NCI-H146 treated with DMSO at 0.1 percent for 48 hours (cell line): ENCODE results near the gene SIL1.
"Not testable (repeated sequence)": the region's sequence is repeated elsewhere in the genome, so short reads cannot be mapped to it uniquely, and the experiment has no call there.

Experiments
- DNase-seq: peaks from one replicate; lab custom pipeline; 2025; ENCODE audit not compliant: unreplicated experiment; lab: John Stamatoyannopoulos, UW

SIL1 gene

DNA sequence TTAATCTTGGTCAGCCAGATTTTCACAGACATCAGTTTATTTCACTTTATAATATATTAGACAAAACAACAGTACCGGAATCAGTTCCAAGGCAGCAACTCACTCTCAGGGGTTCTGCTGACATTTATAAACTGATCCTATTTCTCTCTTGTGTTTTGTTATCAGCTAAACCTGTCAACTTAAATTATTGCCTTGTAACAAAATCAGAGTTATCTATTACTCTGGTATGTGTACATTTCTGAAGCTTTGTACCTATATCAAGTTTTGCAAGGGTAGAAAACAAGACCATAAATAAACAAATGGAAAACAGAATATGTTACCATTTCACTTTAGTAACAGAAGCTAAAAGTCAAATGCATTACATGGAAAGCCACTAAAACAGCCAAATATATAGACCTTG, 122.1 kb downstream of the SIL1 start:
- no peak for DNase-seq

DNA sequence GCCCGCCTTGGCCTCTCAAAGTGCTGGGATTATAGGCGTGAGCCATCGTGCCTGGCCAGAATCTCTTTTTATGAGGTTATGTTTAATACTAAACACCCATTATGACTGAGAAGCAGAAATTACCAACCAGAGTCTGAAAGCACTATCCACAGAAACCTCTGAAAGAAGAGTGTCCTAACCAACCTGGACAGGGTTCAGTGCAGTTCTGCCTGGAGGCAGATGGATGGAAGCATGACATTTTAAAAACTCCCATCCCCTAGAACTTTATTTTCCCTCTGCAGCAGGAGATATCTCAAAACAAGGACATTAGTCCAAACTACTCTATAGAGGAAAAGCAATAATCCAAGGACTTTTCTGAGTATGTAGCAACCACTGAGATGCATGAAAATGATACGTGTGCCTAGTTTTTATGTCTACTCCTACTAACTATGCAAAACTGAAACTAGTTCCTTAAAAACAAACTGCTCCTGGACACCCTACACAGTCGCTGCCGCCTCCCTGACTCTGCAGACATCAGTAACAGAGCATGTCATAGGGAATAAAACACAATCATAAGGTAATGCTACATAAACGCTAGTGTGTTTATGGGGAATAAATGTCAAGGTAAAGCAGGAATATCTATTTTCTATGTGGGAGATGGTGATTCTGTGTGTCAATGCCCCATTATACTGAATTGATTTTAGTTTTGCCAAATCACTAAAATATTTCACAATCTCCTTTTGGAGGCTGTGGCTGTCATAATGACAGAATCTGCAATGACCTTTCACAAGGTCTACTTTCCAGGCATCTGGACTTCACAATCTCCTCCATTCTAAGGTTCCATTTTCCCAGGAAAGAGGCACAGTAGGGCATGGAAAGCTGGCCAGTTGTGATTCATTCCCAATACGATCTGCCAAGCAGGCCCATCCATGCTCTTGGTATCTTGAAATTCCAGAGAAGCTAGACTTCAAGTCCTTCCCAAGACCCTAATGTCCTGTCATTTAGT, 122.8 kb downstream of the SIL1 start:
- no peak for DNase-seq

DNA sequence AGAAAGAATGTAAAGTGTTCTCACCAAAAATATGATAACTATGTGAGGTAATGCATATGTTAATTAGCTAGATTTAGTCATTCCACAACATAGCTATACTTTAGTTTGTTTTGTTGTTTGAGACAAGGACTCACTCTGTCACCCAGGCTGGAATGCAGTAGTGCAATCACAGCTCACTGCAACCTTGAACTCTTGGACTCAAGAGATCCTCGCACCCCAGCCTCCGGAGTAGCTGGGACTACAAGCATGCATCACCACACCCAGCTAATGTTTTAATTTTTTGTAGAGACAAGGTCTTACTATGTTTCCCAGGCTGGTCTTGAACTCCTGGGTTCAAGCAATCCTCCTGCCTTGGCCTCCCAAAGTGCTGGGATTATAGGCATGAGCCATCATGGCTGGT, 124.2 kb downstream of the SIL1 start:
- DNase-seq: not testable (repeated sequence)

DNA sequence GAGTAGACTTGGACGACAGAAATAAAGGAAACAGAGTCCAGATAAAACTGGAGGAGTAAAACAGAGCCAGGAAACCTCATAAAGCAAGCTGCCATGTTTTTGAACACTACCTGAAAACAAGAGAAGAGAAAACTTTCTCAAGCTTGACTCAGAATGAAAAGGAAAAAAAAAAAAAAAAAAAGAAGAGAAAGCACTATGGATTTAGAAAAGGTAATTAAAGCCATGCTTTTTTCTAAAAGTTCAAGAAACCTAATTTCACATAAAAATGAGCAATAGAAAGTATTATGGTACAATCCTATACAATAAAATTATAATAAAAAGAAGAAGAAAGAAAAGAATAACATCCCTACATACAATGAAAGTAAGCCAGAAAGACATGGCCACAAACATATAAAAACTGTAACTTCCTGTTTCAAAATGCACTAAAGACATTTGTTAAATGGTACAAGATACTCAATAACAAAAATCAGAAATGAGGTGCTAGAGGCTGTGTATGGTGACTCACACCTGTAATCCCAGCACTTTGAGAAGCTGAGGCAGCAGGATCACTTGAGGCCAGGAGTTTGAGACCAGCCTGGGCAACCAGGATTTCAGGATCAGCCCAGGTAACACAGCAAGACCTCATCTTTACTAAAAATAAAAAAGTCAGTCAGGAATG, 129.5 kb downstream of the SIL1 start:
- DNase-seq: no peak

DNA sequence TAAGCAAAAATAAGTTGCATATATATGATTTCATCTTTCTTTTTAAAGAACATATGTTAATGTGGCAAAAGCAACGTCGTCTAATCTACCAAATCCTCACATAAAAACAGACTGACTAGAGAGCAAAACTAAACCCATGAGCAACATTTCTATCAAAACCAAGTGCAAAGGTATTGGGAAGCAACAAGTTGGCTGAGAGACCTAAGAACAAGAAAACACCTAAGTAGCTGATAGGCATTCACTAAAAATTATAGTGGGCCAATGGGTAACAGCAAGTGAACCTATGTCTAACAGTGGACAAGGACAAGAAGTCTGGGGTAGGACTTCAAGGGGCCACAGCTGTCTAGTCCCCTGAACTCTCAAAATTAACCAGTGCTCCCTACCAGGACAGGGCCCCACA, 130.1 kb downstream of the SIL1 start:
- DNase-seq: no peak

DNA sequence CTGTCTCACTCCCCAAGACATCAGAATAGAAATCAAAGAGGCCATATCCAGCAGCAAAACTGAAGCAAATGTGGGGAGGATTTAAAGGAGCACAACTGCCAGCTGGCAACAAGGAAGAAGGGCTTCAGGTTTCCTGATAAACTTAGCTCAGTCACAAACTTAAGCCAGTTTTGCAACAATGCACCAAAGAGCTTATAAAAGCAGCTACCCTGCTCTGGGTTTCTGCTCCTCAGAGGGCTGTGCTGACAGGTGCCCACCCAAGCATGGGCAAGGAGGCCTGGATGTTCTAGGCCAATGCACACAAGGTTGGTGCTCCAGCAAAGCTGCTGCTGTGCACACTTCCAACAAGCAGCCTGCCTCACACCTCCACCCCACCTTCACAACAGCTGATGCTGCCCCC, 132.9 kb downstream of the SIL1 start:
- no peak for DNase-seq

DNA sequence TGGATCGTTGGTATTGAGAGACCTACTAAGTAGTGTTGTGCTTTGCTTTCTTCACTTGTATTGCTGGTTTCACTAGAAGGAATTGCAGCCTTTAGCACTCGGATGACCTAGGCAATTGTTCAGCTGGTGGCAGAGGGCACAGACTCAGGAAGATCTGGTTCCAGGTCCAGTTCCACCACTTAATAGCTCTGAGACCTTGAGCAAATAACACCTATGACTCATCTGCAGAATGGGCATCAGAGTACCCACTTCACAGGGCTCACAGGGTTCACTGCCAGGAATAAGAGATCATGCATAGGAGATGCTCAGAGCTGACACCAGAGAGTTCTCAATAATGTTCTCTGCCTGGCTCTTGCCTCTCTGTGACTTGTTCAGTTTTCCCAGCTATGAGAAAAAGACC, 133.6 kb downstream of the SIL1 start:
- DNase-seq: no peak

DNA sequence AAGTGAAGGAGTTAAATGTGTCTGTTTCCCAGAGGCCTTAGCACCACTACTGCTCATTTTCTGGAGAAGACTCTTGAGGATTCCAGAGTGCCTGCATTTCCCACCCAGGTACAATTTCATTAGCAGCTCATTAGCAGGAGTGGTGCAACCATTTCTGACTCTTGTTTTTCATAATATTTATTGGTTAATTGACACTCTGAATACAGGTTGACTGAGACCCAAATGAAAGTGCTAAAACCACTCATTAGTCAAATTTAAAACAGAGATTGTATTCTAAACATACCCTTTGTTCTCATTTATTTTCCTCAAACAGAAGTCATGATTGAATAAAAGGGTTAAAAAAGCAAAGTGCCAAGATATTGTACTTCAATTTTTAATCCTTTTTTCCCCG, 134.5 kb downstream of the SIL1 start:
- DNase-seq: no peak

DNA sequence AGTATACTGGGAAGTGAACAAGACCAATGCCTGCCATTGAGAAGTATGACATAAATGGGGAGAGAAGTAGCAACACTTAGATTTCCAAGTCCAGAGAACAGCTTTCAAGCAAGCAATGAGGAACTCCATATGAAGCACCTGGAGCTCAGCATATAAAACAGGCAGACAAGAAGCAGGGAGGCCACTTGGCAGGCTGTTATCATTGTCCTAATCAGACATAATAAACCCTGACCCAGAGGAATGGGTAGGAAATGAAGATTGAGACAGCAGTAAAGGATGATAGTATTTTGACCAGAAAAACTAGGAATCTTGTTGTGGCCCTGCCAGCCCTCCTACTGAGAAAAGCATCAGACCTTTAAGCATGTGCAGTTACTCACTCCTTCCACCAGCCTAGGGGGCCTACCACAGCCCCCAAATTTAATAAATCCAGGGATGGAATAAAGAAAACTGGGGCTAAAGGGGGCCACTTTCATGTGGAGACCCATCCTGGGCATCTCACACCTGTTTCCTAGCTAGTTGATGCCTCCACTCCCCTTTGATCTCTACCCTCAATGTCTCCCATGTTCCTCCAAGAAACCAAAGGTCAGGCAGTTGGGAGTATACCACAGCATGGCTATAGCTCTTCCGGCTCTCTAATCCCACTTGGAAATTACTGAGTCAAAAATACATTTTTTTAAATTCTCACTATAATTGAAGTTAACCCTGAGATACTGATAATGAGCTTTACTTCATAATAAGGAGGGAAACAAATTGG, 135.1 kb downstream of the SIL1 start:
- DNase-seq: no peak

DNA sequence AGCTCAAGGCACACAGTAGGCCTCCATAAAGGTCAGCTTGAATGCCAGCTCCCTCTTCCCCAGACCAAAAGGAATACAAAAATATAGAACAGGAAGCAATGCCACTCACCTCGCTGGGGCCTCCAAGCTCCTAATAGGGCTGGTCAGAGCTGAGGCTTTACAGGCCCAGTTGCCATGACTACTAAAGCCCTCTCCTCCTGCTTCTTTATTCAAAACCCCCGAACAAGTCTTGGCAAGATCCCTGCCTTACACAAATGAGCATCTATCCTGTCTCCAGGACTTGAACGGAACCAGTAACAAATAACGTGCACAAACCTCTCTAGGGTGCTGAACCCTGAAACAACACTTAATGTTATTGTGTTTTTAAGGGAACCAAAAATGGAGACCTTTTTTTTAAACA, 136.3 kb downstream of the SIL1 start:
- DNase-seq: peak; percentile 47

DNA sequence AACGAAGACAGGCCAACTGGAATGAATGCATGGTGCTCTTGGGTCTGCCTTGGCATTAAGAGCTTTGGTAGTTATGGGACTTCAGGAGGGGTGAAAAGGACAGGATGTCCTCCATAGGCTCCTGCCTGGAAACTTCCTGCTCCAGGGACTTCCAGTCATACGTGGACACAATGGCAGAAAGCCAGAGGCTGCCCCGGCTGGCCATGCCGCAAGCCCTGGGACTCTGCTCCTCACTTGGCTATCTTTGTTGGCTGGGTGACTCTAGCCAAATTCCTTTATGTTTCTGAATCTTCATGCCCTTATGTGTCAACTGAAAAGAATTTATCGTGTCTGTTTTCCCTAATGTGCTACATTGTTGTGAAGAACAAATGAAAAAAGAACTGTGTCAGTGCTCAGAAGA, 136.9 kb downstream of the SIL1 start:
- DNase-seq: no peak

DNA sequence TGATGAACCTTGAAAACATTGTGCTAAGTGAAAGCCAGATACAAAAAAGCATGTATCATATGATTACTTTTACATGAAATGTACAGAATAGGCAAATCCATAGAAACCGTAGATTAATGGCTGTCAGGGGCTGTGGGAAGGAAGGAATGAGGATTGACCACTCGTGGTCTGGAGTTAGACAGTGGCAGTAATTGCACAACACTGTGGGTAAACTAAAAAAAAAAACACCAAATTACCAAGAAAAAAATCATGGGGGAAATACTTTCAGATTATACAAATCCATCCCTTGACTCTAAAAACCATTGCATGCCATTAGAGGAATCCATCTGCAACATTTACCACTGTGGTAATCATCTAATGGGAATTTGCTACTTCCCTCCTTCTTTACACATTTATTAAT, 140.0 kb downstream of the SIL1 start:
- no peak for DNase-seq

DNA sequence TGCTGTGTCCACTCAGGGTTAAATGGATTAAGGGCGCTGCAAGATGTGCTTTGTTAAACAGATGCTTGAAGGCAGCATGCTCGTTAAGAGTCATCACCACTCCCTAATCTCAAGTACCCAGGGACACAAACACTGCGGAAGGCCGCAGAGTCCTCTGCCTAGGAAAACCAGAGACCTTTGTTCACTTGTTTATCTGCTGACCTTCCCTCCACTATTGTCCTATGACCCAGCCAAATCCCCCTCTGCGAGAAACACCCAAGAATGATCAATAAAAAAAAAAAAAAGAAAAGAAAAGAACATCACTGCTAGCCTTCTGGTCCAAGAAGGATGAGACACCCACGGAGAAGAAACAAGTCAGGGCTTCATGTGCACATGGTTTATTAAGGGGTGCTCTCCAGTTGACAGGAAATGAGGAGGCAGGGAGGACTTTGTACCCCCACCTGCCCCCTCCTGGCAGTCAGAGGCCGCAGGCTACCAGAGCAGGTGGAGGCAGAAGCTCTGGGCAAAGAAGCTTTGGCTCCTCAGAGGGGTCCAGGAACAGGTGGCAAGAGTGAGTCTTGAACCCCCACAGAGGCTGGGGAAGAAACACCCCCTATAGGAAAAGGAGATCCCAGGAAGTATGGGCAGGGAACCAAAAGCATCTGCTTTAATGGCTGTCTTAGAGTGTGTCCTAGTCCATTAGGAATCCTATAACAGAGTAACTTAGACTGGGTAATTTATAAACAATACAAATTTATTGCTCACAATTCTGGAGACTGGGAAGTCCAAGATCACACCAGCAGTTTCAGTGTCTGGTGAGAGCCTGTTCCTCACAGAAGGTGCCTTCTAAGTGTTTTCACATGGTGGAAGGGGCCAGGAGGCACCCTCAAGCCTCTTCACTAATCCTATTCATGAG, 140.9 kb downstream of the SIL1 start:
- DNase-seq: not testable (repeated sequence)

DNA sequence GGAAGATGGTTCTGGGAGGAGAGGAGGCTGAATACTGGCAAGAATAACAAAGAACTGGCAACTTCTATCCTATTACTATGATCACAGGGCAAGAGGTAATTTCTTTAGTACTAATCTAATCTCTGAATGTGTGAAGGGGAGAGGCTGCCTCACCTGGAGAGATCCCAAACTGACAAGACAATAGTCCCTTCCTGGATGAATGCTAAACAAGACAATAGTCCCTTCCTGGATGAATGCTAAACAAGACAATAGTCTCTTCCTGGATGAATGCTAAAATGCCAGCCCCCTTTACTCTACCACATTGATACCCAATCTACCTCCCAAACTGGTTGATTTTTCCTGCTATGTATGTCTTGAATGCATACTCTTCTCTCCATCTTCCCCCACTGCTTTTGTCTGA, 145.2 kb downstream of the SIL1 start:
- DNase-seq: no peak

DNA sequence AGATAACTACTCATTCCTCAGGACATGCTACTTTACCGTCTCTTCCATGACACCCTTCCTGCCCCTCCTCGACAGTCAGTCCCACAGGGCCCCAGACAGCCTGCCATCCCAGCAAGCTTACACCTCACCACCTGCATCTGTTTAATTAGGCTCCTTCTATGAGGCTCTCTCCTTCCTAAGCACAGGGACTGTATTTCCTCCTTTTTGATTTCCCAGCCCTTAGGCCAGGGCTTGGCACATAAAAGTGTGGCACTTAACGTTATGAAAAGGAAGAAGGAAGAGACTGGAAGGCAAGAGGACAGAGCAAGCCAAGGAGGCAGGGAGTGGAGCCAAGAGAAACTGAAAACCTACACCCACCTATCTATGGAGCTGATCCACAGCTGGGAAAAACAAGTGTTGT, 146.8 kb downstream of the SIL1 start:
- DNase-seq: no peak

DNA sequence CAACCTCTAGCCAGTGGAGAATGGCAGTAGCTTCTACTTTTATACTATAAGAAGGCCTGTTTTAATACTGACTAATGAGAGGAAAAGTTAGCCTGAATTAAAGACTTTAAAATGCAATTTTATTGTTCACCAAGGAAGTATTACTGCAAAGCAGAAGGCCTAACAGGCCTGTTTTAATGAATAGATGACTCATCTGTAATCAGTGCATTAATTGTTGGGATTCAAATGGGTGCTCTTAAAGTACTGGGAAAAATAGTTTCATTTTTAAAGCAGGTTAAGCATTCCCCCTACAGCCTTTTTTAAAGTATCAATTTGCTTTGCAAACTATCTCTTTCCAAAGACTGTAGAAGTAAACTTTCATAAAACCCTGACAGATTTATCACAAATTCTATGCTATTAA, 147.7 kb downstream of the SIL1 start:
- DNase-seq: no peak

DNA sequence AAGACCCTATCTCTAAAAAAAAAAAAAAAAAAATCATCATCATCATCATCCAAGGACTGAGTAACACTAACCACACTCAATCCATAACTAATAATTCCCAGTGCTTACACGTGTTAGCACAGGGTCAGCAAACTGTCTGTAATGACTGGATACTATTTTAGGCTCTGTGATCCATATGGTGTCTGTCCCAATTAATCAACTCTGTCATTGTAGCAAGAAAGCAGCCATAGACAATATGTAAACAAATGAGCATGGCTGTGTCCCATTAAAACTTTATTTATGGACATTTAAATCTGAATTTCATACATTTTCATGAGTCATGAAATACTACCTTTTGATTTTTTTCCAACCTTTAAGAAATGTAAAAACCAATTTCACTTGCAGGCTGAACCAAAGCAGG, 148.4 kb downstream of the SIL1 start:
- no peak for DNase-seq

DNA sequence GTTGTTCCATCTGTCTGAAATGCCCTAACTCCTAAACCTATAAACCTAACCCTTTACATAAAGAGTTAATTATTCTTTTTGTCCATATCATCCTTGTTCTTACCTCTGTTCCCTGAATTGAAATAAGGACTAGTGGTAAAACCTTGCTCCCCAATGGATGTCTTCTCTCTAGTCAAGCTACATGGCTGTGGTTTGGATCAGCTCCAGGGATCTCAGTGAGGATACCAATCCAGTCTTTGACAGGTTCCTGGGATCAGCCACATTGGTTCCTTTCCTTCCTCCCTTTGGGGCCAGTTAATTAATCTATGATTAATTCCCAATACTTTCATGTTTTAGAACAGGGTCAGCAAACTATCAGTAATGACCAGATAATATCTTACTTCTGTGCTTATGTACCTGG, 151.6 kb downstream of the SIL1 start:
- no peak for DNase-seq

DNA sequence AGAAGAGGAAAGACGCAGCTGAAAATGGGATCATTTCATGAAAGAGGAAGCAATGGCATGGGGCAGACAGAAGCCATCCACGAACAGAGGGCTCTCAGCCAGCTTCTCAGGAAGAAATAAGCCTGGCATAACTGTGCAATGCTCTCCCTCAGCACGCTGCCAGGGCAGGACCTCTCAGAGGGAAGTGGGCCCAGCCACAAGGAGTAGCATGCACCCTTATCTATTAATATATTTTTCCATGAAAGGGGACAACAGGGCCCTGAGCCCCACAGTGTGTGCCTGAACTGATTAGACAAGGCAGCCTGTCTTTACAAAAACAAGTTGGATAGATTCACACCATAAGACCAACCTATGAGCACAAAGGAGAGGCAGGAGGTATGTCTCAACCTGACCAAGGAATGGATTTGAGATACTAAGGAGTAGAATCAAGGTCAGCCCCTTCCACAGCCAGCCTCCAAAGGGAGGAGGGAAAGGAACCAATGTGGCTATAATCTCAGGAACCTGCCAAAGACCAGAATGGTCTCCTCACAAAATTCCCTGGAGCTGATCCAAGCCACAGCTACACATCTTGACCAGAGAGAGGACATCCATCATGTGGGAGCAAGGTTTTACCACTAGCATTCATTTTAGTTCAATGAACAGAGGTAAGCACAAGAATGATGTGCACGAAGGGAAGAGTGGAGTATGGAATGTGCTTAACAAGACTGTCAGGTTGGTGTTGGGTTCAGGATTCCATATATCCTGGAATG, 154.8 kb downstream of the SIL1 start:
- no peak for DNase-seq

DNA sequence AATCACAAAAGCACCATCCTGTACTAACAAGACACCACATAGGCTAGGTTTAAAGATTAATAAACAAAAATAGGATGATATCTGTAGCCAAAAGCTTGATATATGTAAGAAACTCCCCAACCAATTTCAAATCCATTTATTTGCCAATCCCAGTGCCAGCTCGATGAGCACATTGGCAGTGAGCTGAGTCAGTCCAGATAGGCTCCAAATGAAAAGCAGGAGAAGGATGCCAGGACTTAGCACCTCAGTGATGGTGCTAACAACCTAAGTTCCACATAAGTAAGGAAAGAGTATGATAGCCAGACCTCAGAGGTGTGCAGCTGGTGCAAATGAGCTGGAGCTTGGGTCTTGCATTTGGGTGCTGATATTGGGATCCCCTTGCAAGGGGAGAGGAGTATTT, 158.1 kb downstream of the SIL1 start:
- DNase-seq: no peak
